CD4-positive, alpha-beta T cell treated with Interleukin-17A for 1 hour (primary cell): ENCODE data around the gene PIK3C2B.

Experiments used
- DNase-seq: peaks from one replicate; pipeline ENCODE4 v3.0.0-alpha.2; 2020

The PIK3C2B gene

GRCh38 chr1:204456826-204457442 is 37.7 kb downstream of the PIK3C2B start:
- no peak for DNase-seq

- DNase-seq: no peak
Measured at GRCh38 chr1:204455831-204456145, 38.8 kb downstream of the PIK3C2B start.

GRCh38 chr1:204455063-204455830 is 39.4 kb downstream of the PIK3C2B start:
- DNase-seq: no peak

- no peak for DNase-seq
Measured at GRCh38 chr1:204454476-204454875, 40.1 kb downstream of the PIK3C2B start.

DNA sequence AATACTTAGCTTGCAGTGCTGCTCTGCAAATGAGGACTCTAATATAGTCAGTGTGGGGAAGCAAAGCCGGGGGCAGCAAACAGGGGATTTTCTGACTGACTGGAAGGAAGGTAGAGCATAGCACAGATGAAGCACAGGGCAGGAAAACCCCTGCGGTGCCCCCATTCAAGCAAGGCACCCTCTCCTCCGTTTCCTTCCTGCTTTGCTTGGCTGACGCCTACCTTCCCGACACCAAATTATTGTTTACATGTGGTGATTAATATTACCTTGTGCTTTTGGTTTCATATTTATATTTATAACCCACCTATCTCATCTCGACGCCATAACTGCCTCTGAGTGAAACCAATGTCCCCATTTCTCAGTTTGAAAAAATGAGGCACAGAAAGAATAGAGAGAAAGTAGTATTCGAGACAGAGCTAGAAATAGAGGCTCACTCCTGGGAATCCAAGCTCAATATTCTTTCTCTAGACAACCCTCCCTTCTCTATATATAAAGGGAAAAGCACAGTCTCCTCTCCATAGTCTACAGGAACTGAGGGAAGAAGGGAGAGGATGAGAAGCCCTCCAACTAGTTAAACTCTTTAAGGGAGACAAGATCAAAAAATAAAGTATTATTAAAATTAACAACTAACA is 41.3 kb downstream of the PIK3C2B start:
- DNase-seq: peak; percentile 91

DNA sequence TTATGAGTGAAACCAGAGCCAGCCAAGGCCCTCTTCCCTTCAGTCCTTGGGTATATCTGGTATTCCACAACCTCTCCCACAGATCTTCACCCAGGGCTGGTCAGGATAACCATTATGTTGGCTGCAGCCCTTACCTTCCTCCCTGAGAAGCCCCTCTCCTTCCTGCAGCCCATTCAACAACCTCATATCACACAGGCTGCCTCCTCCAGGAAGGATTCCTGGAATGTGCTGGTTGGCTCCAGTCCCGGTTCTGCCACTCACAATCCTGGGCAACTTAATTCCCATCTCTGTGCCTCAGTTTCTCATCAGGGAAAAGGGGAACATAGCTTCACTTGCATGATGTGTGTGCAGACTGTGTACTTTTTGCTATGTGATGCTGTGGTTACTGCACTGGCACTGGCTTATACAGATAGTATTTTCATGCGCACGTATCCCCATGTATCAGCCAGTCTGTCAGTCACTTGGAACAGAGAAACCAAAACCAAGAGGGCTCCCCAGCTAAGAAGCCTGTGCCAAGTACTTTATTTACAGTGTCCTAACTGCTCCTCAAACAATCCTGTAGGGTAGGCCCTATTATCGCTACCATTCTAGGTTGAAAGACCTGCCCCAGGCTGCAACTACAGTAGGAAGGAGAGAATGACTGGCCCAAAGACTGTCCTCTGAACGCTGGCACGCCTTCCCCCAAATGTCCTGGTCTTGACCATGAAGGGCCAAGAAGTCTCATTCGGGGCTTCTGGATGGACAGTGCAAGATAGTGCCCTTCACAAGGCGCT is 43.1 kb downstream of the PIK3C2B start:
- no peak for DNase-seq

GRCh38 chr1:204450461-204451257 is 43.9 kb downstream of the PIK3C2B start:
- no peak for DNase-seq

DNA sequence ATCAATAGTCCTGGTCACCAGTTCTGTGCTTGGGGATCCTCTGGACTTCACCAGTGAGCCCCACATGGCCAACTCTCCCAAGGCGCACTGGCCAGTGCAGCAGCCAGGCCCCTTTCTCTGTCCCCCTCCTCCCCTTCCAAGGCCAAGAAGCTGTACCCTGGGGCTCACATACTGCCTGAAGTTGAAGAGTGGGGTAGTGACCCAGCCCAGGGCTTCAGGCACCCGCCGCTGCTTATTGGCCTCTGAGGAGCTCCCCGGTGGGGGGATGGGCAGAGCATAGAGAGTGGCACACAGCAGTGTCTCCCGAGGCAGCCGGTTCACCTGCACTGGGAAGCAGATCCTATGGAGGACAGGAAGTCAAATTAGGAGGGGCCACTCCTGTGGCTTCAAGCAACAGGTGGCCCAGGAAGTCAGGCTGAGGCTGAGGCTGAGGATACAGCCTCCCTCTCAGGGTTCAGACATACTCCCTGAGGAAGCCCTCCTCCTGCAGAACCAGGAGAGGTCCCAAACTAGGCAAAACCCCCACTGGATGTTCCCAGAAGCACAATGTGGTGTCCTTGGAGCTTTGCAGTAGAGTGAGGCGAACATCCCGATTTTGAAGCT is 44.8 kb downstream of the PIK3C2B start:
- DNase-seq: no peak

- no peak for DNase-seq
Measured at GRCh38 chr1:204448991-204449677, 45.5 kb downstream of the PIK3C2B start.

DNA sequence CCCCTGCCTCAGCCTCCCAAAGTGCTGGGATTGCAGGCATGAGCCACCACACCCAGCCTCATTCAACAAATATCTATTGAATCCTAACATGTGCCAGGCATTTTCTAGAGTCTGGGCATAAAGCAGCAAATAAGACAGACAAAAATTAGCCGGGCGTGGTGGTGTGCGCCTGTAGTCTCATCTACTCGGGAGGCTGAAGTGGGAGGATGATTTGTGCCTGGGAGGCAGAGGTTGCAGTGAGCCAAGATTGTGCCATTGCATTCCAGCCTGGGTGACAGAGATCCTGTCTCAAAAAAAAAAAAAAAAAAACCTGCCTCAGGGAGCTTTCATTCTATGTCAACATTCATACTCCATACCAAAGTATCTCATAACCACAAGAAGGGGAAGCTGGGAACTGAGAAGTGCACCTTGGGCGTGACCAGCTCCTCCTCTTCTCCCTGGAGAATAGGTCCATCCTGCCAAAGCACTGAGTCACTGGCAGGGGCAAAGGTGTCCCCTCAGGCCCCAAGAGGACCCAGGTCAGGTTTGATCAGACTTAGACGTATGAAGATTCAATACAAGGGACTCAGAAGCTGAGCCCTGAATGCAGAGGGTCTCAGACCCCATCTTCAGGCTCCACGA is 46.2 kb downstream of the PIK3C2B start:
- DNase-seq: no peak

DNA sequence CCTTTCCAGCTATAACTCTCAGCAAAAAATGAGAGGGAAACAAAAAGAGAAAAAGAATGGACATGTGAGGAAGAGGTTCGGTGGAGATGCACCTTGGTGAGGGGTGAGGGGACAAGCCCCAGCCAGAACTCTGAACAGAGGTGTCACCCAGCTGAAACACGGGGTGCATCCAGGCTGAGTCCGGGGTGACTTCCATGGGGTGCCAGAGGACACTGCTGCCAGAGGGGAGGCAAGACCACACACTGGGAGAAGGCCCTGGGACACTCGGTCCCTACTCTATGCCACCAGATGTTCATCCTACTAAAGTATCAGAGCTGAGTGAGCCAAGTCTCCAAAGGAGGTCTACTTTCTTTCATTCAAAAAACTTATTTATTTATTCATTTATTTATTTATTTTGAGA is 46.9 kb downstream of the PIK3C2B start:
- no peak for DNase-seq

DNA sequence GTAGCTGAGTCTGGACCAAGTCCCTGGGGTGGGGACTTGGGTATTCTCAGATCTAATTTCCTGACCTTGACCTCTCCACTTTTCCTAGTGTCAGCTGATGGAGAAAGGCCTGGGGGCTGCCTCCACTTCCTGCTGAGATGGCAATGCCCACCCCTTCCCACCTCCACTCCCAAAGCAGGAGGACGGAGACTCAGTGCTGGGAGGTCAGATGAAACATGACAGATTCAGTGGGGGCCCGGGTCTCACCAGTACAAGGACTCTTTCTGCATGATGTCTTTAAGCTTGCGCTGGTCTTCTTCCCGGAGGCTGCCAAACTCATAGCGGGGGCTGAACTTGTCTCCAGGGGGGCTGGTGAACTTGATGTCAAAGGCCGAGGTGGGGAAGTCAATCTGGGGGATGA is 47.4 kb downstream of the PIK3C2B start:
- DNase-seq: no peak

- peak; percentile 86 for DNase-seq
Measured at GRCh38 chr1:204446413-204447111, 48.0 kb downstream of the PIK3C2B start.

DNA sequence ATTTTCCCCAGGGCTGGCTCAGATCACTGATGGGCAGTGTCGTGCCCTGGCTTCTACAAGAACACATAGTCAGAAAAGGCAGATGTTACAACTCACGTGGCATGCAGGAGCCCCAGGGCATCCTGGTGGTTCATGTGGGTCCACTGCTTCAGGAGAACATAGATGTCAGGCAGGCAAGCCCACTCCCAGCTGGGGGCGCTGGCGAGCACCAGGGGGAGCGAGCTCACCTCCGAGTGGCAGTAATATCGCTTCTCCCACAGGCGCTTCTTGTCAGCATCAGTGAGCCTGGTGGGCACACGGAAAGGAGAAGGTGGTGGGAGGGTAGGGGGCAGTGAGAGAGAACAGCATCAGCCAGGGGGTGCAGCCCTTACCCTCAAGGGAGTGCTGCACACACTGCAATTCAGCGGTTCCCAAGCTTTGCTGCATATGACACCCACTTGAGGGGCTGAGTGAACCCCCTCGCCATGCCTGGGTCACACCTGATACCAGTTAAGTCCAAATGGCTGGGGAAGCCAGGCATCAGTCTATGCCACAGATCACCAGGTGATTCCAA is 48.7 kb downstream of the PIK3C2B start:
- DNase-seq: peak; percentile 52
